ENCODE measurements around the gene RGS17.

GRCh38 chr6:153167907-153168306 lies 36.8 kb upstream of the RGS17 start:
- TF ChIP-seq REST (IDR thresholded peaks at IDR 0.05; ENCODE audit: insufficient replicate concordance, low read depth) (no peak), GABPA (IDR thresholded peaks at IDR 0.05; ENCODE audit: low read depth) (no peak)

All from HL-60 (cell line).